ENCODE data around the gene NOL3. TPM values are rescaled to one million over a fixed set of nuclear protein-coding genes. Genes with fewer than 3 reads are reported as not detected.

The NOL3 gene
- total and polyA plus RNA-seq, 4 donors: 25.3 to 51.9 (median 41.2) TPM

- Histone ChIP-seq H3K27me3 (ENCODE audit: control insufficient read depth in 3 of 3, insufficient read depth in 3 of 3, low read length in 2 of 3) (no peaks in the 10 kb centered on the region), H3K9ac (ENCODE audit: insufficient read depth in 1 of 2, low read length in 2 of 2) (no peak overlapping the region), H3K4me3 (no peak overlapping the region), H3K27ac (ENCODE audit: low read depth in 1 of 2, low read length in 1 of 2) (no peak overlapping the region), H3K4me1 (ENCODE audit: control insufficient read depth in 5 of 5, insufficient read depth in 5 of 5, low read length in 5 of 5) (peaks cover 0 to 7% (median 0%) of the 10 kb centered on the region in 5 donors), H3K9me3 (ENCODE audit: control insufficient read depth in 4 of 4, insufficient read depth in 3 of 4, low read length in 3 of 4) (no peaks in the 10 kb centered on the region), H3K36me3 (ENCODE audit: control insufficient read depth in 4 of 4, insufficient read depth in 4 of 4, low read length in 4 of 4) (peaks cover 3 to 32% (median 6%) of the 10 kb centered on the region in 4 donors)
- WGBS, 2 donors: 95 to 98% methylated on average over 8 of the region's 8 CpGs
- ATAC-seq (ENCODE audit: insufficient read depth, low FRiP score) (no peak), DNase-seq (no peak)
- TF ChIP-seq CTCF (IDR thresholded peaks at IDR 0.05; ENCODE audit: control extremely low read depth, extremely low read depth): no peak
These were observed 35.9 kb downstream of the NOL3 start for GRCh38 chr16:67206129-67206837.

- Histone ChIP-seq H3K4me3 (no peak overlapping the region), H3K27me3 (ENCODE audit: control insufficient read depth in 3 of 3, insufficient read depth in 3 of 3, low read length in 2 of 3) (no peaks in the 10 kb centered on the region), H3K27ac (ENCODE audit: low read depth in 1 of 2, low read length in 1 of 2) (no peak overlapping the region), H3K36me3 (ENCODE audit: control insufficient read depth in 4 of 4, insufficient read depth in 4 of 4, low read length in 4 of 4) (peaks cover 3 to 26% (median 4%) of the 10 kb centered on the region in 4 donors), H3K4me1 (ENCODE audit: control insufficient read depth in 5 of 5, insufficient read depth in 5 of 5, low read length in 5 of 5) (peaks cover 0 to 7% (median 0%) of the 10 kb centered on the region in 5 donors), H3K9ac (ENCODE audit: insufficient read depth in 1 of 2, low read length in 2 of 2) (no peak overlapping the region), H3K9me3 (ENCODE audit: control insufficient read depth in 4 of 4, insufficient read depth in 3 of 4, low read length in 3 of 4) (no peaks in the 10 kb centered on the region)
- WGBS, 2 donors: 94 to 95% methylated on average over 3 of the region's 3 CpGs
- TF ChIP-seq CTCF (IDR thresholded peaks at IDR 0.05; ENCODE audit: control extremely low read depth, extremely low read depth): no peak
- ATAC-seq (ENCODE audit: insufficient read depth, low FRiP score): no peak
- no peak for DNase-seq
These were observed 36.5 kb downstream of the NOL3 start for GRCh38 chr16:67206838-67207248.

- H3K36me3 ChIP-seq (ENCODE audit: control insufficient read depth in 4 of 4, insufficient read depth in 4 of 4, low read length in 4 of 4): peaks cover 3 to 20% (median 3%) of the 10 kb centered on the region in 4 donors
- no peak overlapping the region for H3K4me3 ChIP-seq
- H3K9me3 ChIP-seq (ENCODE audit: control insufficient read depth in 4 of 4, insufficient read depth in 3 of 4, low read length in 3 of 4): no peaks in the 10 kb centered on the region
- no peak for TF ChIP-seq CTCF (IDR thresholded peaks at IDR 0.05; ENCODE audit: control extremely low read depth, extremely low read depth)
- H3K27ac ChIP-seq (ENCODE audit: low read depth in 1 of 2, low read length in 1 of 2): no peak overlapping the region
- ATAC-seq (ENCODE audit: insufficient read depth, low FRiP score) (peak; percentile 21), DNase-seq (no peak)
- H3K9ac ChIP-seq (ENCODE audit: insufficient read depth in 1 of 2, low read length in 2 of 2): no peak overlapping the region
- 74 to 80% methylated on average over 21 of the region's 21 CpGs for WGBS, 2 donors
- no peaks in the 10 kb centered on the region for H3K27me3 ChIP-seq (ENCODE audit: control insufficient read depth in 3 of 3, insufficient read depth in 3 of 3, low read length in 2 of 3)
- peaks cover 0 to 7% (median 0%) of the 10 kb centered on the region in 5 donors for H3K4me1 ChIP-seq (ENCODE audit: control insufficient read depth in 5 of 5, insufficient read depth in 5 of 5, low read length in 5 of 5)
These were observed 37.1 kb downstream of the NOL3 start for GRCh38 chr16:67207249-67208091.

All from lung (tissue), 12 donors.